ENCODE results near the gene ZNF653.
"Not testable (repeated sequence)": the region's sequence is repeated elsewhere in the genome, so short reads cannot be mapped to it uniquely, and the experiment has no call there.

The ZNF653 gene

DNA sequence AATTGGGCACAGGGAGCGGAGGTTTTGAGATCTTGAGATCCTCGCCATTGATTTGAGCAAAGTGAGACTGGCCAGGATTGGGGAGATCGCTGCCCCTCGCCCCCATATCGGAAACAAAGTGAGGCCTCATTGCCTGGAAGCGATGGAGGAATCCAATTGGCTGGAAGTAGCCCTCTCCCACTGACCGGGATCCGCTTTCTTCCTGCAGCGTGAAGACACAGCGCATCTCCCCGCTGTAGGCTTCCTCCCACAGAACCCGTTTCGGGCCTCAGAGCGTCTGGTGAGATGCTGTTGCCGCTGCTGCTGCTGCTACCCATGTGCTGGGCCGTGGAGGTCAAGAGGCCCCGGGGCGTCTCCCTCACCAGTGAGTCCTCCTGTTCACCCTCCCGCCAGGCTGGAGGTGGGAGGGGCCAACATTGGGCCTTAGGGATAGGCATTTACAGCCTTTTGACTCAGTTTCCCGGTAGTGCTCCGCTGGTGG, 69.8 kb downstream of the ZNF653 start:
- no peaks in the 10 kb centered on the region for H3K9me3 ChIP-seq
- peak overlapping the region; percentile 82 for H3K4me3 ChIP-seq
- H3K9ac ChIP-seq, result peak overlapping the region; percentile 85
- H3K27me3 ChIP-seq, result no peaks in the 10 kb centered on the region
- H4K20me1 ChIP-seq, result peaks cover 1% of the 10 kb centered on the region
- peaks cover 46% of the 10 kb centered on the region for H3K36me3 ChIP-seq
- peaks cover 32% of the 10 kb centered on the region for H3K4me1 ChIP-seq
- peak overlapping the region; percentile 93 for H3K4me2 ChIP-seq
- no peak for TF ChIP-seq Cebpa-rat (IDR thresholded peaks at IDR 0.05)
- H3K27ac ChIP-seq, result peak overlapping the region; percentile 83

- peak within 1 kb of the TSS; percentile 82 for H3K4me3 ChIP-seq
- H3K27me3 ChIP-seq, result no peaks in the 10 kb centered on the region
- no peaks in the 10 kb centered on the region for H3K9me3 ChIP-seq
- H3K36me3 ChIP-seq, result peaks cover 40% of the 10 kb centered on the region
- TF ChIP-seq Cebpa-rat (IDR thresholded peaks at IDR 0.05), result no peak
- H4K20me1 ChIP-seq, result no peaks in the 10 kb centered on the region
- peaks cover 25% of the 10 kb centered on the region for H3K4me1 ChIP-seq
- peak within 1 kb of the TSS; percentile 85 for H3K9ac ChIP-seq
- H3K4me2 ChIP-seq, result peak within 1 kb of the TSS; percentile 93
- peak within 1 kb of the TSS; percentile 83 for H3K27ac ChIP-seq
Measured at GRCh38 chr19:11435057-11435832, 70.4 kb downstream of the ZNF653 start, which contains the start of the genes ODAD3 and PRKCSH. Gene ODAD3, minus strand, starts transcription at chr19:11435121. Its CDS starts 105 bp downstream, at chr19:11435016. Gene PRKCSH, plus strand, starts transcription at chr19:11435635. Its CDS starts 483 bp downstream, at chr19:11436118.

DNA sequence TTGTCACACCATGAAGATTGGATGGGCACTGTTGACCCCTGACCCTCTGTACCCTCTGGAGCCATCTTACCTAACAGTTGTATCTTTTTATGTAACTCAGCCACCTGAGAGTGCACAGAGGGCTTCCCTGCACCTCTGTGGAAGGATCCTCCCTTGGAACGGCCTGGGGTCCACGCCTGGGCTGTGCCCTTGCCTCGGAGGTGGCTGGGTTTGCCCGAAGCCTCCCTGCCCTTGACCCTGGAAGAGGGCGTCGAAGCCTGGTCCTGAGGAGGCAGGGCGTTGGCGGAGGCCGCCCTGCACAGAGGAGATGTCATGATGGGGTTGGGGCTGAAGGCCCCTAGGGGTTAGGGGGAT, 71.0 kb downstream of the ZNF653 start:
- TF ChIP-seq Cebpa-rat (IDR thresholded peaks at IDR 0.05), result no peak
- no peaks in the 10 kb centered on the region for H4K20me1 ChIP-seq
- no peak overlapping the region for H3K27ac ChIP-seq
- H3K4me3 ChIP-seq, result peak overlapping the region; percentile 82
- no peaks in the 10 kb centered on the region for H3K27me3 ChIP-seq
- peak overlapping the region; percentile 85; the same call in 1 of the 2 replicates for H3K9ac ChIP-seq
- H3K9me3 ChIP-seq, result no peaks in the 10 kb centered on the region
- H3K4me2 ChIP-seq, result peak overlapping the region; percentile 93
- H3K4me1 ChIP-seq, result peaks cover 25% of the 10 kb centered on the region
- peaks cover 36% of the 10 kb centered on the region for H3K36me3 ChIP-seq

- H3K27ac ChIP-seq, H3K27me3 ChIP-seq, H3K4me3 ChIP-seq, H3K4me2 ChIP-seq, H3K9me3 ChIP-seq, H3K9ac ChIP-seq, H4K20me1 ChIP-seq: not testable (repeated sequence)
- Histone ChIP-seq H3K4me1 (peaks cover 25% of the 10 kb centered on the region), H3K36me3 (peaks cover 24% of the 10 kb centered on the region)
Measured at GRCh38 chr19:11433526-11433925, 72.1 kb downstream of the ZNF653 start.
